Endothelial cell of hepatic sinusoid (primary cell): ENCODE measurements around the gene TMEM150C.
"Not testable (repeated sequence)": the region's sequence is repeated elsewhere in the genome, so short reads cannot be mapped to it uniquely, and the experiment has no call there.

Experiments used
- in situ Hi-C: cut with HindIII; loops from 2 replicates; pipeline ENCODE4 v1.10.0; 2017; ENCODE audit warnings: low sequenced_read_pairs

TMEM150C gene

DNA sequence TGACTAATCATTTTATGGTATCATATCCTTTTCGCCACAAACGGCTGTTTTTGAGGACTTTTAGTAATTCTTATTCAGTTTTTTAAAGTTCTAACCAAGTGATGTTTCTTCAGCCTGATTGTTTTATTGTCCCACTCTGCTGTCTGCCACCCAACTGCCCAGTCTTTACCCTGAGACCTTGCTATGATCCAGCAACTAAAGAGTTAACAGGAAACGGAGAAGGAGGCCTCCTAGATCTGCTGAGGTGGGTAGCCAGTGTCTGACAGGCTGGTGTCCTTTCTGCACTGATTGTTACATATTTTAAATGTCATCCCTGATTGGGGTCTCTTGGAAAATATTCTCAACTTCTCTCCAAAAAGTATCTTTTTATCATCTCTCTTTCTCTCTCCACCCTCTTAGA, 7.9 kb upstream of the TMEM150C start:
- in situ Hi-C loops = no loop called here

- in situ Hi-C loops = no loop called here
Observed at GRCh38 chr4:82569076-82569475, 7.3 kb upstream of the TMEM150C start.

DNA sequence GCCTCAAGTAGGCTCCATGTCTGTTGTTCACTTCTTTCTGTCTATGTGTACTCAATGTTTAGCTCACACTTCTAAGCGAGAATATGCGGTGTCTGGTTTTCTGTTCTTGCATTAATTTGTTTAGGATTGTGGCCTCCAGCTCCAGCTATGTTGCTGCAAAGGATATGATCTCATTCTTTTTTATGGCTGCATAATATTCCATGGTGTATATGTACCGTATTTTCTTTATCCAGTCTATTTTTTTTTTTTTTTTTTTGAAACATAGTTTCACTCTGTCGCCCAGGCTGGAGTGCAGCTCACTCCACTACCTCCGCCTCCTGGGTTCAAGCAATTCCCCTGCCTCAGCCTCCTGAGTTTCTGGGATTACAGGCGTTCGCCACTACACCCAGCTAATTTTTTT, 5.7 kb upstream of the TMEM150C start:
- in situ Hi-C loops = no loop called here

- in situ Hi-C loops = no loop called here
Observed at GRCh38 chr4:82562564-82562854, 721 bp upstream of the TMEM150C start.

- in situ Hi-C loops = no loop called here
Observed at GRCh38 chr4:82560853-82561785, 669 bp downstream of the TMEM150C start.

GRCh38 chr4:82559735-82560120, 2.1 kb downstream of the TMEM150C start:
- in situ Hi-C loops = no loop called here

GRCh38 chr4:82559090-82559734, 2.6 kb downstream of the TMEM150C start:
- in situ Hi-C loops = not testable (repeated sequence)

DNA sequence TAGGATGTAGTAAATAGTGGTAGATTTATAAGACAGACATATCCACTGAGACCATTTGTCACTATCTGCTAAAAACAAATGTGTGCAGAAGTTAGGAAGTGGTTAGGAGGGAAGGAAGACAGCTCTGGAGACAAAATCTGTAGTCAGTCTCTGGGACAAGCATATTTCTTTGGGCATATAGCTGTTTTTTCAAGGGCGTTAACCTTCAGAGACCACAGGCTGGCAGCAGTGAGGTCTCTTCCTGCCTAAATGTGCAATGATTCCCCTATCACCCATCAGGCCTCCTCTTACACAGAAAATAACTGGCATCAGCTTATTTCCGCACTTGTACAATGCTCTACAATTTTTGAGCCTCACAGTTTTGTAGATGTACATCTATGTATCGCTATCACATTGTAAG, 6.5 kb downstream of the TMEM150C start:
- in situ Hi-C loops = no loop called here

- in situ Hi-C loops = no loop called here
Observed at GRCh38 chr4:82553020-82553419, 8.8 kb downstream of the TMEM150C start.

GRCh38 chr4:82551734-82552133, 10.1 kb downstream of the TMEM150C start:
- in situ Hi-C loops = no loop called here

DNA sequence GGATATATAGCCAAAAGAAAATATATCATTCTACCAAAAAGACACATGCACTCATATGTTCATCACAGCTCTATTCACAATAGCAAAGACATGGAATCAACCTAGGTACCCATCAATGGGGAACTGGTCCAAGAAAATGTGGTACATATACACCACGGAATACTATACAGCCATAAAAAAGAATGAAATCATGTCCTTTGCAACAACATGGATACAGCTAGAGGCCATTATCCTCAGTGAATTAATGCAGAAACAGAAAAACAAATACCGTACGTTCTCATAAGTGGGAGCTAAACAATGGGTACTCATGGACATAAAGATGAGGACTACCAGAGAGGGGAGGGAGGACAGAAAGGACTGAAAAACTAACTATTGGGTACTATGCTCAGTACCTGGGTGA, 13.9 kb downstream of the TMEM150C start:
- in situ Hi-C loops = loop anchor here (10.0 kb wide), 1 partner anchor 63 kb away; no protein-coding TSS in a partner anchor

DNA sequence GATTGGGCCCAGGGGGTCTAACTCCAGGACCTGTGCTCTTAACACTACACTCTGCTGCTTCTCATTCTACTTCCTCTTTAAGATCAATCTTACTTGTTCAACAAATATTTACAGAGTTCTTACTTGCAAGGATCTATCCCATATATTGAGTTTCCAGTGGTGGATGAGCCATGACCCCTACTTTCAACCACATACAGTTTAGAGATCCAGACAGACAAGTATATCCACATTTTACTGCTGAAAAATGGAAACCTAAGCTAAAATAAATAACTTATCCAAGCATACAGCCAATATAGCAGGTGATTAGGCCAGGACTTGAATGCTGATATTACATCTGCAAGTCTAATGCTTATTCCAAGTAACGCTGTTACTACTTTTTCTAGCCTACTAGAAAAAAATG, 18.7 kb downstream of the TMEM150C start:
- in situ Hi-C loops = loop anchor here (10.0 kb wide), 1 partner anchor 58 kb away; no protein-coding TSS in a partner anchor

GRCh38 chr4:82542642-82543041, 19.1 kb downstream of the TMEM150C start:
- in situ Hi-C loops = loop anchor here (10.0 kb wide), 1 partner anchor 58 kb away; no protein-coding TSS in a partner anchor

DNA sequence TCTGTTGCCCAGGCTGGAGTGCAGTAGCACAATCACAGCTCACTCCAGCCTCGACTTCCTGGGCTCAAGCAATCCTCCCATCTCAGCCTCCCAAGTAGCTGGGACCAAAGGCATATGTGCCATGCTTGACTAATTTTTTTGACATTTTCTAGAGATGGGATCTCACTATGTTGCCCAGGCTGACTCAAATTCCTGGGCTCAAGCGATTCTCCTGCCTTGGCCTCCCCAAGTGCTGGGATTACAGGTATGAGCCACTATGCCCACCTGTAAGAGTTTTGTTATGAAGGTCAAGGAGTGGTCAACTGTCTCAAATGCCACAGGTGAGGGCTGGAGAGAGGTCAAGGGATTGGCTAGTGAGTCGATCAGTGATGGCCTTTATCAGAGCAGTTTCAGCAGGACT, 32.5 kb downstream of the TMEM150C start:
- in situ Hi-C loops = no loop called here

DNA sequence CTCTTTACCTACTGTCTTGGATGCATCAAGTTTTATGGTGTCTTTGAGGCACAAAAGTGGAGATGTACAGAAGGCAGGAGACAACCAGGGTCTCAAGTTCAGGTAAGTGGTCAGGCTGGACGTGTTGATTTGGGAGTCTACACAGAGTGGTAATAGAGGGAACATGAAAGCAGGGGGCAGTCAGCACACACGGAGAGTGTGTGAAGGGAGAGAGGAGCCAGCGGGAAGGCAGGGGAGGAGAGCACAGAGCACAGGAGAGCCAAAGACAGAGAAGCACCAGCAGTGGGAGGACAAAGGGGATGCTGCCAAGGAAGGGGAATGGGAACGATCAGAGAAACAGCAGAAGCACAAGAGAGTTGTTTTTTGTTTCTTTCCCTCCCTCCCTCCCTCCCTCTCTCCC, 32.9 kb downstream of the TMEM150C start:
- in situ Hi-C loops = no loop called here

GRCh38 chr4:82528074-82528473, 33.7 kb downstream of the TMEM150C start:
- in situ Hi-C loops = no loop called here

DNA sequence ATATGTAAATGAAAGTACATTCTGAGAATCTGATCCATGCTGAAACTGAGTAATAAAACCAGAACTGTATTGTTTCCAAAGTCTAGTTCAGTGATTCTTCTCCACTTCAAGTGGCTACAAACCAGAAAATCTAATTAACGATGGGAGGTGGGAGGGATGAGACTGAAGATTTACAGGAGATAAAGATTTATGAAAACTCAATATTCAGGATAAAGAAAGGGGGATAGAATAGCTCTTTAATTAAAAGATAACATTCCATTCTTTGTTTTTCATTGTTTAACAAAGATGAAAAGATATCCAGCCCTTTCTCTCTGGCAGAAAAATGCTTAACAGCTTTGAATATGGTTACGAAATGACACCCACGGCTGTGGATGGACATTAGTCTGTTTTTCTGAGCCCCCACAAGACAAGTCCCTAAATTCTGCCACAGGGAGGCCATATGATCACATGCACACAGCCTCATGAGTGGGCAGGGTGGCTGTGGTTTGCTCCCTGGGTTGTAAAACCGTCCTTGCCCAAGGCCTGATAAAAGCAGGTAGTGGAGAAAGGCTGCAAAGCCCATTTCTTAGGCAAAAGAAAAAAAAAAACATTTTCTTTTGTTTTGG, 36.4 kb downstream of the TMEM150C start:
- in situ Hi-C loops = no loop called here

GRCh38 chr4:82524570-82525152, 37.1 kb downstream of the TMEM150C start:
- in situ Hi-C loops = no loop called here

- in situ Hi-C loops = no loop called here
Observed at GRCh38 chr4:82523179-82523578, 38.6 kb downstream of the TMEM150C start.

DNA sequence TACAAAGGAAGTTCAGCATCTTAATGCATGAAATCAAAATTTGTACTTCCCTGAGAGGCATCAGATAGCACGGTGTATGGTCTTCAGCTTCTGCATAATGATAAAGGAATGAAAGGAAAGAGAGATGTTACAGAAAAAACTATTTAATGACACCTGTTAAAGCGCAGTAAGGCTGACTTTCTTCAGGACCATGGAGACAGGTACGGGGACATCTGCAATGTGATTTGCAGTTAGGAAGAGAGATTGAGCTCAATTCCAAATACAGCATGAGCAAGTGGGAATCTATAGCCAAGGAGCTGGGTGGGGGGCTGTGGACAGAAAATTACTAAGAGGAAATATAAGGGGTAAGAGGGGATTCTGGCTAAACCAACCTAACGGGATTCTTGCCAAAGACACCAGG, 39.3 kb downstream of the TMEM150C start:
- in situ Hi-C loops = no loop called here

DNA sequence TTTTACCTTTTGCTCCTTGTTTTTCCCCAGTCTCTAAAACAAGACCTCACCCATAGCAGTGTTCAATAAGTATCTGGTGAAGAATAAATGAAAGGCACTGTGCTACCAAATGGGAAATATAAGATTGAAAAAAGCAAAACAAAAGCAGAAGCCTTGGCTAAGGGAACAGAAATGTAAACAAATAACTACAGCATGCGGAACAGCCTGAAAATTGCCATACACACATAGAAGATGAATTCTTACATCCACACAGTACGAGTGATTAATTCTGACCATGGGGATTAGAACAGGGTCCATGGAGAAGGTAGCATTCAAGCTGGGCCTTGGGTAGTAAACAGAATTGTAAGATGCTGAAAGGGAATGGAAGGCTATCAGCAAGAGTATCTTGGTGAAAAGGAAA, 40.5 kb downstream of the TMEM150C start:
- in situ Hi-C loops = no loop called here

- in situ Hi-C loops = no loop called here
Observed at GRCh38 chr4:82519776-82520175, 42.0 kb downstream of the TMEM150C start.
